Measurements from ENCODE around the gene SP1. TPM values are rescaled to one million over a fixed set of nuclear protein-coding genes. Genes with fewer than 3 reads are reported as not detected.
A peak's percentile ranks its signal among the peaks of the same experiment; 100 is the strongest.

The SP1 gene
- total and polyA plus RNA-seq, 9 of the 15 experiments (the other 6 are each of a cell fraction or from before 2014, with no cell fraction given) = 8.0 to 65.5 (median 41.6) TPM

DNA sequence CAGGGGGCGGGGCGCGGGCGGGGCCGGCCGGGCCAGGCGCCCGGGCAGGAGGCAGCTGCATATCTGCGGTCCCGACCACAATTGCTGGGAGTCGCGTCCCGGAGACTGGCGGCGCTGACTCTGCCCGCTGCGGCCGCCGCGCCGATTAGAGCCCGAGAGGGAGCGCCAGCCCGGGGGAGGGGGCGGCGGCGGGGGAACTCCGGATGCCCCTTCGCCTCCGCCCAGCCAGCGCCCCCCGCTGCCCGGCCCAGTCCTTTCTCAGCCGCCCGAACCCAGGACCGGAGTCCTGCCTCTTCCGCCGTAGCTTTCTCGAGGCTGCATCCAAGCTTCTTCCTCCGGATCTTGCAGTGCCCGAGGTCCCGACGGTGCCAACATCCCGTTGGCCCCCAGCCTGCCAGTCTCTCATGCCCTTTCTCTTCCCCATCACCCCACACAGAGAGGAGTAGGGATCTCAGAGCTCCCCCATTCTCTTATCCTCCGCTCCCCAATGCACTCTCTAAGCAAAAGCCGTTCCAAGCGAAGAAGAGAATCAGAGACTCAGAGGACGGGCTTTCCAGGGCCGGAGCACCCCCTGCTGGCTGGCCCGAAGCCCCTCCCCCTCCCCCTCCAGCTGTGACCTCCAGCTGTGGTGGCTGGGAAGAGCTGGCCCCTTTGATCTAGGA lies 35.0 kb upstream of the SP1 start (continued):
- TF ChIP-seq, protein P1, sequence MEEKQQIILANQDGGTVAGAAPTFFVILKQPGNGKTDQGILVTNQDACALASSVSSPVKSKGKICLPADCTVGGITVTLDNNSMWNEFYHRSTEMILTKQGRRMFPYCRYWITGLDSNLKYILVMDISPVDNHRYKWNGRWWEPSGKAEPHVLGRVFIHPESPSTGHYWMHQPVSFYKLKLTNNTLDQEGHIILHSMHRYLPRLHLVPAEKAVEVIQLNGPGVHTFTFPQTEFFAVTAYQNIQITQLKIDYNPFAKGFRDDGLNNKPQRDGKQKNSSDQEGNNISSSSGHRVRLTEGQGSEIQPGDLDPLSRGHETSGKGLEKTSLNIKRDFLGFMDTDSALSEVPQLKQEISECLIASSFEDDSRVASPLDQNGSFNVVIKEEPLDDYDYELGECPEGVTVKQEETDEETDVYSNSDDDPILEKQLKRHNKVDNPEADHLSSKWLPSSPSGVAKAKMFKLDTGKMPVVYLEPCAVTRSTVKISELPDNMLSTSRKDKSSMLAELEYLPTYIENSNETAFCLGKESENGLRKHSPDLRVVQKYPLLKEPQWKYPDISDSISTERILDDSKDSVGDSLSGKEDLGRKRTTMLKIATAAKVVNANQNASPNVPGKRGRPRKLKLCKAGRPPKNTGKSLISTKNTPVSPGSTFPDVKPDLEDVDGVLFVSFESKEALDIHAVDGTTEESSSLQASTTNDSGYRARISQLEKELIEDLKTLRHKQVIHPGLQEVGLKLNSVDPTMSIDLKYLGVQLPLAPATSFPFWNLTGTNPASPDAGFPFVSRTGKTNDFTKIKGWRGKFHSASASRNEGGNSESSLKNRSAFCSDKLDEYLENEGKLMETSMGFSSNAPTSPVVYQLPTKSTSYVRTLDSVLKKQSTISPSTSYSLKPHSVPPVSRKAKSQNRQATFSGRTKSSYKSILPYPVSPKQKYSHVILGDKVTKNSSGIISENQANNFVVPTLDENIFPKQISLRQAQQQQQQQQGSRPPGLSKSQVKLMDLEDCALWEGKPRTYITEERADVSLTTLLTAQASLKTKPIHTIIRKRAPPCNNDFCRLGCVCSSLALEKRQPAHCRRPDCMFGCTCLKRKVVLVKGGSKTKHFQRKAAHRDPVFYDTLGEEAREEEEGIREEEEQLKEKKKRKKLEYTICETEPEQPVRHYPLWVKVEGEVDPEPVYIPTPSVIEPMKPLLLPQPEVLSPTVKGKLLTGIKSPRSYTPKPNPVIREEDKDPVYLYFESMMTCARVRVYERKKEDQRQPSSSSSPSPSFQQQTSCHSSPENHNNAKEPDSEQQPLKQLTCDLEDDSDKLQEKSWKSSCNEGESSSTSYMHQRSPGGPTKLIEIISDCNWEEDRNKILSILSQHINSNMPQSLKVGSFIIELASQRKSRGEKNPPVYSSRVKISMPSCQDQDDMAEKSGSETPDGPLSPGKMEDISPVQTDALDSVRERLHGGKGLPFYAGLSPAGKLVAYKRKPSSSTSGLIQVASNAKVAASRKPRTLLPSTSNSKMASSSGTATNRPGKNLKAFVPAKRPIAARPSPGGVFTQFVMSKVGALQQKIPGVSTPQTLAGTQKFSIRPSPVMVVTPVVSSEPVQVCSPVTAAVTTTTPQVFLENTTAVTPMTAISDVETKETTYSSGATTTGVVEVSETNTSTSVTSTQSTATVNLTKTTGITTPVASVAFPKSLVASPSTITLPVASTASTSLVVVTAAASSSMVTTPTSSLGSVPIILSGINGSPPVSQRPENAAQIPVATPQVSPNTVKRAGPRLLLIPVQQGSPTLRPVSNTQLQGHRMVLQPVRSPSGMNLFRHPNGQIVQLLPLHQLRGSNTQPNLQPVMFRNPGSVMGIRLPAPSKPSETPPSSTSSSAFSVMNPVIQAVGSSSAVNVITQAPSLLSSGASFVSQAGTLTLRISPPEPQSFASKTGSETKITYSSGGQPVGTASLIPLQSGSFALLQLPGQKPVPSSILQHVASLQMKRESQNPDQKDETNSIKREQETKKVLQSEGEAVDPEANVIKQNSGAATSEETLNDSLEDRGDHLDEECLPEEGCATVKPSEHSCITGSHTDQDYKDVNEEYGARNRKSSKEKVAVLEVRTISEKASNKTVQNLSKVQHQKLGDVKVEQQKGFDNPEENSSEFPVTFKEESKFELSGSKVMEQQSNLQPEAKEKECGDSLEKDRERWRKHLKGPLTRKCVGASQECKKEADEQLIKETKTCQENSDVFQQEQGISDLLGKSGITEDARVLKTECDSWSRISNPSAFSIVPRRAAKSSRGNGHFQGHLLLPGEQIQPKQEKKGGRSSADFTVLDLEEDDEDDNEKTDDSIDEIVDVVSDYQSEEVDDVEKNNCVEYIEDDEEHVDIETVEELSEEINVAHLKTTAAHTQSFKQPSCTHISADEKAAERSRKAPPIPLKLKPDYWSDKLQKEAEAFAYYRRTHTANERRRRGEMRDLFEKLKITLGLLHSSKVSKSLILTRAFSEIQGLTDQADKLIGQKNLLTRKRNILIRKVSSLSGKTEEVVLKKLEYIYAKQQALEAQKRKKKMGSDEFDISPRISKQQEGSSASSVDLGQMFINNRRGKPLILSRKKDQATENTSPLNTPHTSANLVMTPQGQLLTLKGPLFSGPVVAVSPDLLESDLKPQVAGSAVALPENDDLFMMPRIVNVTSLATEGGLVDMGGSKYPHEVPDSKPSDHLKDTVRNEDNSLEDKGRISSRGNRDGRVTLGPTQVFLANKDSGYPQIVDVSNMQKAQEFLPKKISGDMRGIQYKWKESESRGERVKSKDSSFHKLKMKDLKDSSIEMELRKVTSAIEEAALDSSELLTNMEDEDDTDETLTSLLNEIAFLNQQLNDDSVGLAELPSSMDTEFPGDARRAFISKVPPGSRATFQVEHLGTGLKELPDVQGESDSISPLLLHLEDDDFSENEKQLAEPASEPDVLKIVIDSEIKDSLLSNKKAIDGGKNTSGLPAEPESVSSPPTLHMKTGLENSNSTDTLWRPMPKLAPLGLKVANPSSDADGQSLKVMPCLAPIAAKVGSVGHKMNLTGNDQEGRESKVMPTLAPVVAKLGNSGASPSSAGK (IDR thresholded peaks at IDR 0.05) = no peak
- TF ChIP-seq FOSL1 (tag; conservative IDR thresholded peaks at IDR 0.05) (no peak), PCBP2 (IDR thresholded peaks at IDR 0.05; ENCODE audit: low read depth, low read length, poor library complexity, severe bottlenecking) (no peak), SIN3A (IDR thresholded peaks at IDR 0.05; ENCODE audit: borderline replicate concordance in 2 of 2, control insufficient read depth in 1 of 2, low read depth in 2 of 2, low read length in 2 of 2) (peak in 1 of 2 experiments; percentile 82; a peak in 1 of 4 replicates), USF2 (CRISPR knock-in tag; IDR thresholded peaks at IDR 0.05) (no peak), MIER1 (IDR thresholded peaks at IDR 0.05; ENCODE audit: low read depth) (no peak)
